Keratinocyte (primary cell): ENCODE measurements around the gene FAM177A1. TPM values are rescaled to one million over a fixed set of nuclear protein-coding genes. Genes with fewer than 3 reads are reported as not detected.

Source experiments
- DNase-seq: peaks from one replicate; pipeline ENCODE4 v3.0.0-alpha.2; 2011; ENCODE audit warnings: low read depth, missing footprints, low spot score
- FAIRE-seq: peaks from 2 replicates; lab custom pipeline; 2011; peaks lifted over from hg19 to GRCh38; lab: Jason Lieb, UNC
- H2AFZ ChIP-seq: 2 replicates; pipeline ENCODE4 v1.6.0; 2012; ENCODE audit warnings: low read length, control low read depth, inconsistent platforms; ENCODE audit not compliant: control insufficient read depth
- H3K27ac ChIP-seq: 2 replicates; pipeline ENCODE4 v1.5.1; 2011; ENCODE audit warnings: low read length; ENCODE audit not compliant: control insufficient read depth, insufficient read depth
- H3K27me3 ChIP-seq: 3 replicates; pipeline ENCODE4 v1.6.0; 2011; ENCODE audit warnings: low read length; ENCODE audit not compliant: control insufficient read depth, insufficient read depth; ENCODE audit errors: extremely low read depth
- H3K36me3 ChIP-seq, 2 experiments: 2 replicates in 1 of 2; 3 replicates in 1 of 2; pipeline ENCODE4 v1.5.1; 2011; ENCODE audit warnings: low read length in 2 of 2, mild to moderate bottlenecking in 1 of 2; ENCODE audit not compliant: control insufficient read depth in 2 of 2, insufficient read depth in 2 of 2; ENCODE audit errors: extremely low read depth in 1 of 2
- H3K4me1 ChIP-seq: 3 replicates; pipeline ENCODE4 v1.5.1; 2011; ENCODE audit warnings: low read length; ENCODE audit not compliant: control insufficient read depth, insufficient read depth; ENCODE audit errors: extremely low read depth
- H3K4me2 ChIP-seq: 3 replicates; pipeline ENCODE4 v1.6.0; 2011; ENCODE audit warnings: low read depth, low read length; ENCODE audit not compliant: control insufficient read depth, insufficient read depth; ENCODE audit errors: extremely low read depth
- H3K4me3 ChIP-seq, 3 experiments: fragments of 200-600 bp in 1 of 3; sonication (generic) in 1 of 3; 2 replicates in 2 of 3; 3 replicates in 1 of 3; pipeline ENCODE4 v1.5.1; 2011 to 2016; ENCODE audit warnings: low read length in 3 of 3, mild to moderate bottlenecking in 3 of 3, control low read depth in 2 of 3, inconsistent platforms in 1 of 3, low read depth in 1 of 3, mixed read lengths in 1 of 3, mixed run types in 1 of 3, moderate library complexity in 1 of 3; ENCODE audit not compliant: control insufficient read depth in 2 of 3, insufficient read depth in 2 of 3; ENCODE audit errors: extremely low read depth in 1 of 3
- H3K79me2 ChIP-seq: 2 replicates; pipeline ENCODE4 v1.6.0; 2012; ENCODE audit warnings: low read length; ENCODE audit not compliant: control insufficient read depth, insufficient read depth
- H3K9ac ChIP-seq: 3 replicates; pipeline ENCODE4 v1.6.0; 2011; ENCODE audit warnings: low read length; ENCODE audit not compliant: control insufficient read depth, insufficient read depth; ENCODE audit errors: extremely low read depth
- H3K9me1 ChIP-seq: 3 replicates; pipeline ENCODE4 v1.6.0; 2011; ENCODE audit warnings: low read length; ENCODE audit not compliant: control insufficient read depth, insufficient read depth; ENCODE audit errors: extremely low read depth
- H3K9me3 ChIP-seq: 2 replicates; pipeline ENCODE4 v1.5.1; 2012; ENCODE audit warnings: low read depth, low read length; ENCODE audit not compliant: control insufficient read depth
- H4K20me1 ChIP-seq: 3 replicates; pipeline ENCODE4 v1.6.0; 2011; ENCODE audit warnings: low read length; ENCODE audit not compliant: control insufficient read depth, insufficient read depth; ENCODE audit errors: extremely low read depth
- EZH2 ChIP-seq: IDR thresholded peaks from one replicate; pipeline ENCODE4 v1.6.1; 2012; ENCODE audit warnings: inconsistent platforms, mild to moderate bottlenecking, low read length, moderate library complexity
- dilution Hi-C: fragments of 300-500 bp; cut with MboI; formaldehyde crosslinking; loops from one replicate; pipeline ENCODE4 v1.7.0; 2020; ENCODE audit warnings: low sequenced_read_pairs; ENCODE audit not compliant: extremely low pct_ligation_motif_present
- polyA plus RNA-seq, 5 experiments: library from polyadenylated mRNA; depleted of rRNA in 3 of 5; stranded (reverse) in 3 of 5; stranded (forward) in 1 of 5; unstranded in 1 of 5; fragments of >200 nt; gene quantifications; 1 replicate in 1 of 5; 2 replicates in 3 of 5; 3 replicates in 1 of 5; pipeline versions ENCODE4 v1.2.1 to v1.2.3, GENCODE V29; 2011 to 2012; ENCODE audit warnings: missing spikeins in 2 of 5, low read depth in 1 of 5, low replicate concordance in 1 of 5
- TF ChIP-seq, protein P1 (sequence below), 3 experiments: IDR thresholded peaks in 1 of 3; conservative IDR thresholded peaks in 1 of 3; optimal IDR thresholded peaks in 1 of 3; 2 replicates in 2 of 3; 3 replicates in 1 of 3; pipeline versions ENCODE3 to v1.5.1; 2011; ENCODE audit warnings: low read length in 3 of 3, mild to moderate bottlenecking in 3 of 3, moderate library complexity in 2 of 3, control low read depth in 1 of 3, inconsistent platforms in 1 of 3; ENCODE audit not compliant: insufficient read depth in 2 of 3; ENCODE audit errors: extremely low read depth in 1 of 3

The FAM177A1 gene
- polyA plus RNA-seq, 1 donor (not counting 4 experiments of a cell fraction or from before 2014, with no cell fraction given): 53.1 TPM

DNA sequence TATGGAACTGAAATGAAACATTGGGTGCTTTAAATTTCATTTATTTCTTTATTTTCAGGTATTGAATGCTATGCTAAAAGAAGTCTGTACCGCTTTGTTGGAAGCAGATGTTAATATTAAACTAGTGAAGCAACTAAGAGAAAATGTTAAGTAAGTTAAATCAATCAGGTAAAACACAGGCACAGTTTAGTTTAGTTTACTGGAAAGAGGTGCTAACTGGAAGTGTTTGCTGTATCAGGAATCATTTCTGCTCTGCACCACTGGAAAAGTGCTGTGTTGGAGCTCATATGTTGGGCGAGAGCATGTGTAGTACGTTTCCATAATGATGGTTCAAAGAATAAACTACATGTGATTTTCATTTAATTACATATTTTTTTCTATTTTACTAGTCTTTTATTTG is 46.6 kb upstream of the FAM177A1 start:
- no peaks in the 10 kb centered on the region for H3K27me3 ChIP-seq
- H3K27ac ChIP-seq: no peak overlapping the region
- FAIRE-seq: no peak
- H3K9me3 ChIP-seq: no peaks in the 10 kb centered on the region
- H3K79me2 ChIP-seq: peaks cover 6% of the 10 kb centered on the region
- DNase-seq: no peak
- H4K20me1 ChIP-seq: no peaks in the 10 kb centered on the region
- H2AFZ ChIP-seq: no peak overlapping the region
- dilution Hi-C loops: no loop called here
- H3K4me3 ChIP-seq: no peak overlapping the region
- H3K9ac ChIP-seq: no peak overlapping the region
- TF ChIP-seq, protein P1, sequence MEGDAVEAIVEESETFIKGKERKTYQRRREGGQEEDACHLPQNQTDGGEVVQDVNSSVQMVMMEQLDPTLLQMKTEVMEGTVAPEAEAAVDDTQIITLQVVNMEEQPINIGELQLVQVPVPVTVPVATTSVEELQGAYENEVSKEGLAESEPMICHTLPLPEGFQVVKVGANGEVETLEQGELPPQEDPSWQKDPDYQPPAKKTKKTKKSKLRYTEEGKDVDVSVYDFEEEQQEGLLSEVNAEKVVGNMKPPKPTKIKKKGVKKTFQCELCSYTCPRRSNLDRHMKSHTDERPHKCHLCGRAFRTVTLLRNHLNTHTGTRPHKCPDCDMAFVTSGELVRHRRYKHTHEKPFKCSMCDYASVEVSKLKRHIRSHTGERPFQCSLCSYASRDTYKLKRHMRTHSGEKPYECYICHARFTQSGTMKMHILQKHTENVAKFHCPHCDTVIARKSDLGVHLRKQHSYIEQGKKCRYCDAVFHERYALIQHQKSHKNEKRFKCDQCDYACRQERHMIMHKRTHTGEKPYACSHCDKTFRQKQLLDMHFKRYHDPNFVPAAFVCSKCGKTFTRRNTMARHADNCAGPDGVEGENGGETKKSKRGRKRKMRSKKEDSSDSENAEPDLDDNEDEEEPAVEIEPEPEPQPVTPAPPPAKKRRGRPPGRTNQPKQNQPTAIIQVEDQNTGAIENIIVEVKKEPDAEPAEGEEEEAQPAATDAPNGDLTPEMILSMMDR (optimal IDR thresholded peaks at IDR 0.05 in 1 of 3, IDR thresholded peaks at IDR 0.05 in 1 of 3, conservative IDR thresholded peaks at IDR 0.05 in 1 of 3; ENCODE audit: extremely low read depth in 1 of 3, insufficient read depth in 2 of 3, low read length in 3 of 3): no peak
- TF ChIP-seq EZH2: no peak
- H3K36me3 ChIP-seq: peaks cover 2 to 3% of the 10 kb centered on the region in 2 experiments
- no peaks in the 10 kb centered on the region for H3K4me1 ChIP-seq
- no peak overlapping the region for H3K4me2 ChIP-seq
- H3K9me1 ChIP-seq: no peaks in the 10 kb centered on the region

DNA sequence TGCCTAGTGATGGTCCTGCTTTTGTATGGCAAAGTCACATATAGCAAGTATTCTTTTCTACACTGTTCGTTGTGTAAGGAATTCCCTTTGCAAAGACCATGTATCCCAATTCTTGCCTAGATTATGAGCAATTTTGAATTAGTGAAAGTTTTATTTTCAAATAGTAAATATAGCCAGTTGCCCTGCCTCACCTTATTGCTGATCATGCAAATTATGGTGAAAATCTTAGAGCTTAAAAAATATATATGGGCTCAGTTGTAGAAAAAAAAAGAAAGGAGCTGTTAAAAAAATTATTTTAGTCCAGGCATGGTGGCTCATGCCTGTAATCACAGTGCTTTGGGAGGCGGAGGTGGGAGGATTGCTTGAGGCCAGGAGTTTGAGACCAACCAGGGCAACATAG is 44.5 kb upstream of the FAM177A1 start:
- no peak overlapping the region for H2AFZ ChIP-seq
- H4K20me1 ChIP-seq: no peaks in the 10 kb centered on the region
- H3K27me3 ChIP-seq: no peaks in the 10 kb centered on the region
- H3K9me3 ChIP-seq: no peaks in the 10 kb centered on the region
- H3K36me3 ChIP-seq: peaks cover 2 to 3% of the 10 kb centered on the region in 2 experiments
- H3K9me1 ChIP-seq: no peaks in the 10 kb centered on the region
- no peak overlapping the region for H3K9ac ChIP-seq
- no peak overlapping the region for H3K27ac ChIP-seq
- dilution Hi-C loops: no loop called here
- no peaks in the 10 kb centered on the region for H3K79me2 ChIP-seq
- TF ChIP-seq, protein P1 (optimal IDR thresholded peaks at IDR 0.05 in 1 of 3, IDR thresholded peaks at IDR 0.05 in 1 of 3, conservative IDR thresholded peaks at IDR 0.05 in 1 of 3; ENCODE audit: extremely low read depth in 1 of 3, insufficient read depth in 2 of 3, low read length in 3 of 3): no peak
- TF ChIP-seq EZH2: no peak
- FAIRE-seq (no peak), DNase-seq (no peak)
- no peak overlapping the region for H3K4me3 ChIP-seq
- H3K4me1 ChIP-seq: no peaks in the 10 kb centered on the region
- no peak overlapping the region for H3K4me2 ChIP-seq
